ENCODE data around the gene EIF4E1B.

- TF ChIP-seq CTCF (conservative IDR thresholded peaks at IDR 0.05 in 1 of 2, IDR thresholded peaks at IDR 0.05 in 1 of 2; ENCODE audit: low read depth in 1 of 2, low read length in 2 of 2) (no peak), EZH2 (IDR thresholded peaks at IDR 0.05; ENCODE audit: low read length, missing control alignments) (no peak)
Observed at GRCh38 chr5:176691524-176691923, 61.0 kb downstream of the EIF4E1B start.
